Measurements from ENCODE around the gene LRP1B. TPM values are rescaled to one million over a fixed set of nuclear protein-coding genes. Genes with fewer than 3 reads are reported as not detected.
"Not testable (repeated sequence)": the region's sequence is repeated elsewhere in the genome, so short reads cannot be mapped to it uniquely, and the experiment has no call there.

Gene LRP1B
- total RNA-seq, 1 experiment from 2014 or later, result not detected

DNA sequence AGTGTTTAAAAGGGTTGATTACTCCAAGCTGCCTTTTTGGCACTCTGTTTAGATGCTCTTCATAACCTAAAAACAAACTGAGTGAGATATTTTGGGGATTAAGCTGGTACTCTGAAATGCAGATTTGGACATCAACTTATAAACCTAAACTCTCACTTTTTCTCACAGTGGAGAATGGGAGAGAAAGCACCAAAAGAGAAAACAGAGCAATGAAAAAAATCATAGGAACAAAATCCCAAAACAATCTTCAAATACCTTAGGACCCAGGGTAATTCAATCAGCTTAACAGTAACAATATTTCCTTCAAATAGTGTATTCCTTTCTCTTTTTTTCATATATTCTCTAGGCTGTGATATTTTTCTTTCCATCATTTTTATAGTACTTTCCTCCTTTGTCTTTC lies 11.5 kb downstream of the LRP1B start:
- DNase-seq (ENCODE audit: low spot score), result no peak
- in situ Hi-C loops (cut with HindIII; ENCODE audit: low sequenced_read_pairs), result no loop called here

- in situ Hi-C loops (cut with HindIII; ENCODE audit: low sequenced_read_pairs), result no loop called here
- DNase-seq (ENCODE audit: low spot score), result no peak
Observed at GRCh38 chr2:142112757-142113221, 18.0 kb downstream of the LRP1B start.

- no peak for DNase-seq (ENCODE audit: low spot score)
- in situ Hi-C loops (cut with HindIII; ENCODE audit: low sequenced_read_pairs), result no loop called here
Observed at GRCh38 chr2:142104134-142104758, 26.6 kb downstream of the LRP1B start.

DNA sequence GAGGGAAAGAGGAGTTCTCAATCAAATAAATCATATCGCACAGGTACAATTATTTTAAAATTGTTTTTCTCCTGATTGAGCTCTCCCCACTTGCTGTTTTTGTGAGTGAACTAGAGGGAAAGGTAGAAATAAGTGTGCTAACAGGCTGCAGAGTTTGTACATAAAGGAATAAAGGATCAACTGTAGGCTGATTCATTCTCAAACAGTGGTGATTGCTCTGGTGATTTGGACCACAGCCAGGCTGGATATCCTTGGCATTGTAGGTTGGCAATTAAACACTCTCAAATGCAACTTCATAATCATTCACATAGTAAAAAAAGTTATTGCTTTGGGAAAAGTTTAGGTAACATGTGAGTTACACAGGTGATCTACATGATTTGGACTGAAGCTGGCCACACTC lies 29.8 kb downstream of the LRP1B start:
- in situ Hi-C loops (cut with HindIII; ENCODE audit: low sequenced_read_pairs), result no loop called here

GRCh38 chr2:142100139-142100873 lies 30.5 kb downstream of the LRP1B start:
- DNase-seq (ENCODE audit: low spot score), result no peak

More for the DNA sequence above, 29.8 kb downstream of the LRP1B start:
- DNase-seq (ENCODE audit: low spot score), result peak; percentile 36

GRCh38 chr2:142097711-142098110 lies 33.1 kb downstream of the LRP1B start:
- in situ Hi-C loops (cut with HindIII; ENCODE audit: low sequenced_read_pairs), result no loop called here

More at GRCh38 chr2:142100139-142100873, 30.5 kb downstream of the LRP1B start:
- in situ Hi-C loops (cut with HindIII; ENCODE audit: low sequenced_read_pairs), result no loop called here

GRCh38 chr2:142095647-142096046 lies 35.2 kb downstream of the LRP1B start:
- DNase-seq (ENCODE audit: low spot score), result no peak
- in situ Hi-C loops (cut with HindIII; ENCODE audit: low sequenced_read_pairs), result no loop called here

More at GRCh38 chr2:142097711-142098110, 33.1 kb downstream of the LRP1B start:
- no peak for DNase-seq (ENCODE audit: low spot score)

GRCh38 chr2:142094233-142094632 lies 36.6 kb downstream of the LRP1B start:
- in situ Hi-C loops (cut with HindIII; ENCODE audit: low sequenced_read_pairs), result no loop called here
- DNase-seq (ENCODE audit: low spot score), result no peak

- in situ Hi-C loops (cut with HindIII; ENCODE audit: low sequenced_read_pairs), result no loop called here
- DNase-seq (ENCODE audit: low spot score), result no peak
Observed at GRCh38 chr2:142088058-142088568, 42.7 kb downstream of the LRP1B start.

- in situ Hi-C loops (cut with HindIII; ENCODE audit: low sequenced_read_pairs); DNase-seq (ENCODE audit: low spot score): not testable (repeated sequence)
Observed at GRCh38 chr2:142087585-142087984, 43.2 kb downstream of the LRP1B start.

DNA sequence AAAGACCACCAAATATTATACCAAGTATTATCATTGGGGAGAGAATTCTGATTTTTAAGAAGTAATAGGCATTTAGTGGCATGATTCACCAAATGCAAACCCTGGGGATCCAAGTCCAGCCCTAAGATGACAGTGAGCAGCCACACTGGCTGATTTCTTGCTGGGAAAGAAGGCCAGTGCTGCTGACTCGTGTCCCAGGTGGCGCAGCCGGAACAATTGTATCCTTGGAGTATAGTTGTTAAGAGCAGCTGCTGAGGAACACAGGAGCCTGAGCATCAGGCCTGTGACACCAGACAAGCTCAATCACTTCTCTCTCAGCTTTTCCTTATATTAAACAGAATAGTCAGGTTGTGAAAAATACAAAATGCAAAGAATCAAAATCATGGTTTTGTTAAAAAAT lies 48.4 kb downstream of the LRP1B start:
- in situ Hi-C loops (cut with HindIII; ENCODE audit: low sequenced_read_pairs), result no loop called here

DNA sequence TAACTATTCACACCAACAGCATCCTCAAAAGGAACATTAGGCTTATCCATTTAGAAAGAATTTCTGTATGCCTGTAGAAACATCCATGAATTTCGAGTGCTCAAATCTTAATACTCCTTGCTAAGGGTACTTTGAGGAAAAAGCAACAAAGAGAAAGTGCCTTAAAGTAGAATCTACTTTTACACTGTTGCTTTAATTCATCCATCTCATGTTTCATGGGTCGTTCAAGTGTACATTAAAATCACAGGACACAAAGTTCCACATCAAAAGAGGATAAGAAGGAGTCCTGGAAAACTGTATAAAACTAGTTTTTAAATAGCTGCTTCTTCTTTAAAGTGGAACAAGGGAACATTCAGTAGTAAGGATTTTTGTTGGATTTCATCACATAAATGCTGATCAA lies 54.5 kb downstream of the LRP1B start:
- no peak for DNase-seq (ENCODE audit: low spot score)
- in situ Hi-C loops (cut with HindIII; ENCODE audit: low sequenced_read_pairs), result no loop called here

More for the DNA sequence above, 48.4 kb downstream of the LRP1B start:
- no peak for DNase-seq (ENCODE audit: low spot score)

GRCh38 chr2:142075826-142076225 lies 55.0 kb downstream of the LRP1B start:
- DNase-seq (ENCODE audit: low spot score), result no peak
- in situ Hi-C loops (cut with HindIII; ENCODE audit: low sequenced_read_pairs), result no loop called here

- in situ Hi-C loops (cut with HindIII; ENCODE audit: low sequenced_read_pairs), result no loop called here
- no peak for DNase-seq (ENCODE audit: low spot score)
Observed at GRCh38 chr2:142069251-142069888, 61.4 kb downstream of the LRP1B start.

DNA sequence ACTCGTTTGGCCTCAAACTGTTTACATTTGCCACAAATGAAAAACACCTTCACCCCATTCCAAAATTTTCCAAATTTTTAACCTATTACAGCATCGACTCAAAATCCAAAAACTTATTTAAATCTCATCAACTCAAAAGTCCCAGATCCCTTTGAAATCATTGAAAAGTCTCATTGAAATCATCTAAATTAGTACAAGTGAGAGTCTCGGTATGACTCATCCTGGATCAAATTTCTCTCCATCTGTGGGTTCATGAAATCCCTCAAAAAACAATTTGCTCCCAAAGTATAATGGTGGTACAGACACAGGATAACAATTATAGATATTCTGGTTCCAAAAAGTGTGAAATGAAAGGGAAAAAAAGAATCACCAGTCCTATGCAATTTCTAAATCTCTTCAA lies 65.1 kb downstream of the LRP1B start:
- in situ Hi-C loops (cut with HindIII; ENCODE audit: low sequenced_read_pairs), result no loop called here
- DNase-seq (ENCODE audit: low spot score), result no peak

DNA sequence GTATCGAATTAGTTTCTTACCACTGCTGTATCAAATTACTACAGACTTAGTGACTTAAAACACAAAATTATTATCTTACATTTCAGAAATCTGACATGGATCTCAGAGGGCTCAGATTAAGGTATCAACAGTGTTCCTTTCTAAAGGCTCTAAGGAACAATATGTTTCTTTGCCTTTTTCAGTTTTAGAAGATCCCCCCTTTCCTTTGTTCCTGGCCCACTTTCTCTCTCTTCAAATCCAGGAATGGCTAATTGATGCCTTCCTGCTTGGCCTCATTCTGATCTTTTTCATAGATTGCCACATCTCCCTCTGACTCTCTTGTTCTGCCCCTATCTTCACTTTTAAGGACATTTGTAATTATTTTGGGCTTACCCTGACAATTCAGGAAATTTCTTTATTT lies 65.7 kb downstream of the LRP1B start:
- no peak for DNase-seq (ENCODE audit: low spot score)
- in situ Hi-C loops (cut with HindIII; ENCODE audit: low sequenced_read_pairs), result no loop called here

GRCh38 chr2:142061733-142062132 lies 69.1 kb downstream of the LRP1B start:
- no peak for DNase-seq (ENCODE audit: low spot score)
- in situ Hi-C loops (cut with HindIII; ENCODE audit: low sequenced_read_pairs), result no loop called here

GRCh38 chr2:142058149-142058548 lies 72.7 kb downstream of the LRP1B start:
- in situ Hi-C loops (cut with HindIII; ENCODE audit: low sequenced_read_pairs), result no loop called here
- no peak for DNase-seq (ENCODE audit: low spot score)

DNA sequence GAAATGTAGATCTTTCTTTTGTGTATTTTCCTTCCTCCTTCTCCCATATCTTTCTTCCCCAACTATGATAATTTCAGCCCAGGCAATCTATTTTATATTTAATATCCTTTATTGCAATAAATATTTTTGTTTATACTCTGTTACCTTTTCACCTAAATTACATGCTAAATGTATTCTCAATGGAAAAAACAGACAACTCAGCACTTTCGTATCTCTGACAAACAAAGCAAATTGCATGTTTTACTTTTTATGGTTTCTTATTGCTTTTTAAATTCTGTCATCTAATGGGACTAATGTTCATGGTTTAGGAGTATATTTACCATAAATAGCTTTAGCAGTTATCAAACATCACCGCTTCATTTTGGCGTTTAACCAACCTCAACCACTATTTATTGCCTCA lies 74.0 kb downstream of the LRP1B start:
- DNase-seq (ENCODE audit: low spot score), result no peak
- in situ Hi-C loops (cut with HindIII; ENCODE audit: low sequenced_read_pairs), result no loop called here

Measured in G401 (cell line).